SK-N-SH treated with all-trans-retinoic acid at 6 μM for 48 hours (cell line): ENCODE results near the gene FRMPD2.

Experiments used
- ARNTL ChIP-seq: fragments of 450-650 bp; formaldehyde crosslinking; IDR thresholded peaks from 2 replicates; pipeline ENCODE4 v1.5.0; 2020; ENCODE audit warnings: low read depth, mild to moderate bottlenecking, moderate library complexity, borderline replicate concordance
- BACH2 ChIP-seq: fragments of 250-450 bp; sonication (Bioruptor Pico); IDR thresholded peaks from 2 replicates; pipeline ENCODE4 v1.9.0; 2021; ENCODE audit warnings: mild to moderate bottlenecking, borderline replicate concordance
- ESRRG ChIP-seq: fragments of 250-450 bp; sonication (Bioruptor Pico); IDR thresholded peaks from 2 replicates; pipeline ENCODE4 v1.6.1; 2021; ENCODE audit warnings: mild to moderate bottlenecking
- GLIS3 ChIP-seq: fragments of 250-450 bp; sonication (Bioruptor Pico); IDR thresholded peaks from 2 replicates; pipeline ENCODE4 v1.5.0; 2020; ENCODE audit warnings: mild to moderate bottlenecking, moderate library complexity
- PATZ1 ChIP-seq: fragments of 250-450 bp; sonication (Bioruptor Pico); IDR thresholded peaks from 2 replicates; pipeline ENCODE4 v1.8.0; 2020; ENCODE audit warnings: mild to moderate bottlenecking, moderate library complexity, borderline replicate concordance
- RARB ChIP-seq: fragments of 250-450 bp; sonication (Bioruptor Pico); IDR thresholded peaks from 2 replicates; pipeline ENCODE4 v1.8.0; 2021; ENCODE audit warnings: mild to moderate bottlenecking, moderate library complexity
- TOX ChIP-seq: fragments of 250-450 bp; sonication (Bioruptor Pico); IDR thresholded peaks from 2 replicates; pipeline ENCODE4 v1.8.0; 2021; ENCODE audit warnings: mild to moderate bottlenecking, moderate library complexity, borderline replicate concordance
- ZFP3 ChIP-seq: fragments of 250-450 bp; sonication (Bioruptor Pico); IDR thresholded peaks from 2 replicates; pipeline ENCODE4 v1.5.0; 2020; ENCODE audit warnings: mild to moderate bottlenecking, moderate library complexity
- ZFP30 ChIP-seq: fragments of 450-650 bp; formaldehyde crosslinking; IDR thresholded peaks from 2 replicates; pipeline ENCODE4 v1.5.0; 2022; ENCODE audit warnings: mild to moderate bottlenecking, moderate library complexity

DNA sequence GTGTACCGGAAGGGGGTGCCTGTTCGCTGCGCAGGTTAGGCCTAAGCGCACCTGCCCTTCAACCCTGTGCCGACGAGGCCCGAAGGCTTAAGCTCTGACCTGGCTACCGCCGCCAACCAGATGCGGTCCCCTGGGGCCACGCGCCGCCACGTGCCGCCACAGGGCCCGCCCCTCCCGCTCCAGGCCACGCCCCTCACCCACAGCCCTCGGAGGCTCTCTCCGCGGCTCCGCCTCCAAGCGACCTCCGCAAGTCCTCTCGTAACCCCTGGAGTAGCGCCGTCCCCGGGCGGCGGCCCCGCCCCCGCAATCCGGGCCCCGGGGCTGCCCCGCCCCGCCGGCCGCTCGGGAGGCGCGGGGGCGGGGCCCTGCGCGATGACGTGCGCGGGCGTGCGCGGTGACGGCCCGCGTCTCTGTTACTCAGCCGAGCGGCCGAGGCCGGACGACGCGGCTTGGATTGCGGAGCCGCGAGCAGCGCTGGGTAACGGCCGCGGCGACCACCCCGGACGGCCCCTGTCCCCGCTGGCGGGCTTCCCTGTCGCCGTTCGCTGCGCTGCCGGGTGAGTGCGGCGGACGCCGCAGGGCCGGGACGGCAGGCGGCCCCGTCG lies 31.9 kb upstream of the FRMPD2 start, which contains the start of gene MAPK8:
- TF ChIP-seq TOX (CRISPR knock-in tag) = no peak
- no peak for TF ChIP-seq BACH2
- no peak for TF ChIP-seq ESRRG
- TF ChIP-seq GLIS3 = no peak
- no peak for TF ChIP-seq RARB (CRISPR knock-in tag)
- TF ChIP-seq ZFP30 = no peak
- TF ChIP-seq ZFP3 = no peak
- no peak for TF ChIP-seq ARNTL (CRISPR knock-in tag)
- TF ChIP-seq PATZ1 (CRISPR knock-in tag) = no peak
